Left ventricle myocardium inferior (tissue), 1 donor: ENCODE data around the gene KCNT2. TPM values are rescaled to one million over a fixed set of nuclear protein-coding genes. Genes with fewer than 3 reads are reported as not detected.
A peak's percentile ranks its signal among the peaks of the same experiment; 100 is the strongest.

Source experiments
- DNase-seq: peaks from one replicate; pipeline ENCODE4 v3.0.0-alpha.2; 2020
- H3K27ac ChIP-seq: fragments of 200-600 bp; replicated peaks from 2 replicates; pipeline ENCODE4 v1.8.0; 2021
- H3K27me3 ChIP-seq: fragments of 200-600 bp; 2 replicates; pipeline ENCODE4 v1.8.0; 2021; ENCODE audit warnings: low read depth
- H3K36me3 ChIP-seq: fragments of 200-600 bp; 2 replicates; pipeline ENCODE4 v1.8.0; 2021
- H3K4me1 ChIP-seq: fragments of 200-600 bp; 2 replicates; pipeline ENCODE4 v1.8.0; 2021
- H3K4me3 ChIP-seq: fragments of 200-600 bp; 2 replicates; pipeline ENCODE4 v1.8.0; 2021; ENCODE audit warnings: mild to moderate bottlenecking, moderate library complexity
- H3K9me3 ChIP-seq: fragments of 200-600 bp; replicated peaks from 2 replicates; pipeline ENCODE4 v1.8.0; 2021
- intact Hi-C: fragments of 100-400 bp; cut with micrococcal nuclease; formaldehyde crosslinking; loops from one replicate; pipeline ENCODE4 v1.11.0; 2022
- total RNA-seq: library from RNA; stranded (reverse); fragmentation: NEBNext Ultra II Directional; extraction: Animal tissue kit (Norgen Biotek cat#: 25700); gene quantifications from one replicate; pipeline ENCODE4 v1.2.1, GENCODE V29; 2021
- TF ChIP-seq, protein P1 (sequence below): fragments of 200-600 bp; IDR thresholded peaks from 2 replicates; pipeline ENCODE4 v1.8.0; 2021; ENCODE audit warnings: antibody characterized with exemption, mild to moderate bottlenecking, borderline replicate concordance
- donor health status: DM: no; HTN: yes; CAD: no; lungs with severe emphysema.

KCNT2 gene
- total RNA-seq, 1 donor from 2014 or later: 0.60 TPM

DNA sequence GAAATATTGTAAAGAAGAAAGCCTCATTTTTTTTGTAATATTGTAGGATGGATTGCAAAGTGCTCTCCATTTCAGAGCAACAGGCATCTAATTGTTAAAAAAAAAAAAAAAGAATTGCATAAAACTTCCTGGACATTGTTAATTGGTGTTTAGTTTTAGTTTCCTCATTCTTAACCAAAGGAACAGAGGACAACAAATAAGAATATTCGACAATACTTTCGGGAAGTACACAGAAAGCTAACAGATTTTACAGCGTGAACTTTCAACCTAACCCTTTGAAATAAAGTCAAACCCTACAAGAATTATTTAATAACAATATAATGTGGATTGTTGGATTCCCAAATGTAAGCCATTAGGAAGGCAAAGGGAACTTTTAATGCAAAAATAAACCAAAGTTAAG is 284.4 kb downstream of the KCNT2 start:
- Histone ChIP-seq H3K4me1 (no peaks in the 10 kb centered on the region), H3K27me3 (no peaks in the 10 kb centered on the region), H3K9me3 (no peaks in the 10 kb centered on the region), H3K36me3 (no peaks in the 10 kb centered on the region), H3K27ac (no peak overlapping the region), H3K4me3 (no peak overlapping the region)
- TF ChIP-seq, protein P1, sequence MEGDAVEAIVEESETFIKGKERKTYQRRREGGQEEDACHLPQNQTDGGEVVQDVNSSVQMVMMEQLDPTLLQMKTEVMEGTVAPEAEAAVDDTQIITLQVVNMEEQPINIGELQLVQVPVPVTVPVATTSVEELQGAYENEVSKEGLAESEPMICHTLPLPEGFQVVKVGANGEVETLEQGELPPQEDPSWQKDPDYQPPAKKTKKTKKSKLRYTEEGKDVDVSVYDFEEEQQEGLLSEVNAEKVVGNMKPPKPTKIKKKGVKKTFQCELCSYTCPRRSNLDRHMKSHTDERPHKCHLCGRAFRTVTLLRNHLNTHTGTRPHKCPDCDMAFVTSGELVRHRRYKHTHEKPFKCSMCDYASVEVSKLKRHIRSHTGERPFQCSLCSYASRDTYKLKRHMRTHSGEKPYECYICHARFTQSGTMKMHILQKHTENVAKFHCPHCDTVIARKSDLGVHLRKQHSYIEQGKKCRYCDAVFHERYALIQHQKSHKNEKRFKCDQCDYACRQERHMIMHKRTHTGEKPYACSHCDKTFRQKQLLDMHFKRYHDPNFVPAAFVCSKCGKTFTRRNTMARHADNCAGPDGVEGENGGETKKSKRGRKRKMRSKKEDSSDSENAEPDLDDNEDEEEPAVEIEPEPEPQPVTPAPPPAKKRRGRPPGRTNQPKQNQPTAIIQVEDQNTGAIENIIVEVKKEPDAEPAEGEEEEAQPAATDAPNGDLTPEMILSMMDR: no peak
- intact Hi-C loops: no loop called here
- no peak for DNase-seq

DNA sequence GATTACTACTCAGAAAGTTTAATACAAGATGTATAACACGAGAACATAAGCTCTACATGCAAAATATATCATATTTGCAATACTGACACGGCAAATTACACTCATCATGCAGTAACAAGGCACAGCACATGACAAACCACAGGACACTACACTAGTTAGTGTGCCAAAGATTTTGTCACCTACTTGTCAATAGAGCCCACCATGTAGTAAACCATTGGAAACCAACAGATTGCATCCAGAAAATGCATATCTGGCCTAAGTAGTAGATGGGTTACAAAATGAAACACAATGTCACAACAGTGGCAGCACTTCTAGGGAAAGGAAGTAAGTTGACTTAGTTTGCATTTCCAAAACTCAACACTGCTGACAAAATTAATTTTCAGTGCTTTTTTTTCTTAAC is 288.9 kb downstream of the KCNT2 start:
- H3K27me3 ChIP-seq: no peaks in the 10 kb centered on the region
- DNase-seq: no peak
- H3K9me3 ChIP-seq: no peaks in the 10 kb centered on the region
- no peaks in the 10 kb centered on the region for H3K4me1 ChIP-seq
- H3K4me3 ChIP-seq: no peak overlapping the region
- H3K36me3 ChIP-seq: no peaks in the 10 kb centered on the region
- intact Hi-C loops: no loop called here
- TF ChIP-seq, protein P1: no peak
- no peak overlapping the region for H3K27ac ChIP-seq

DNA sequence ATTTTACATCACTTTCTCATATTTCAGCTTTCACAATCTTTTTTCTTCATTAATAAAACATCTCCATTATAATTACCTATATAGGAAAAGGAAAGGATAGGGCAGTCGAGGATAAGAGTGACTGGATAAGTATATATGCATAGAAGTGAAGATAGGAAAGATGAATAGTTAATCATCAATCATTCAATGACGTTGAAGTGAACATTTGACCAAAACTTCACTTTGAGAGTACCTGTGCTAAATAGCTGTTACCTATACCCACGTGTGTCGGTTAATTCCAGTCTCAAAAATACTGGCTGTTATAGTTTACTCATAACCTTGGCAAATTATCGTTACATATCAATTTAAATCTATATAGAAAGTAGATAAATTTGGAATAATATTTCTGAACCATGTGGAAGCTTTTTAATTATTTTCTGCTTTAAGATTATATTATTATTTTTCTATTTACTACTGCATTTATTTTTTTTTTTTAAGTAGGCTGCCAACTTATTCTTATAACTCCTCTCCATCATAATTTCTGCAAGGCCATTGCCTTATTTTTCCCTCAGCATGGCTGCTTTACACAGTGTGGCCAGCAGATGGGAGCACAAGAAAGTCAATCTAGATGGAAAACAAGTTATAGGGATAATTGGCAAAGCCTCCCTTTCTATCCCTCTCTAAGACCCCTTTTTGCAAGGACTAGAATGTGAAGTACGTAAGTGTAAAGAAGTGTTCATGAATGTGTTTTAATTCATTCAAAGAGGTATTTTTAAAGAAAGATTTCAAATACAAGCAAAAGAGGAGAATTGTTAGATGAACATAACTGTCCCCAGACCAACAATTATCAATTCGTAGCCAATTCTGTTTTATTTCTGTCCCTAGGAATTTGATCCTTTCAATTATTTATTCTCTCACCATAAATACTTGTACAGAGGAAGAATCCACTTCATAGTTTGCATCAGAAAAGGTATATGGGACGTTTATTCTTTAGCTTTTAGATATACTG is 290.4 kb downstream of the KCNT2 start:
- Histone ChIP-seq H3K36me3 (no peaks in the 10 kb centered on the region), H3K27ac (no peak overlapping the region), H3K27me3 (no peaks in the 10 kb centered on the region), H3K4me3 (no peak overlapping the region), H3K4me1 (no peaks in the 10 kb centered on the region), H3K9me3 (no peaks in the 10 kb centered on the region)
- intact Hi-C loops: no loop called here
- TF ChIP-seq, protein P1: peak; percentile 59
- DNase-seq: no peak

DNA sequence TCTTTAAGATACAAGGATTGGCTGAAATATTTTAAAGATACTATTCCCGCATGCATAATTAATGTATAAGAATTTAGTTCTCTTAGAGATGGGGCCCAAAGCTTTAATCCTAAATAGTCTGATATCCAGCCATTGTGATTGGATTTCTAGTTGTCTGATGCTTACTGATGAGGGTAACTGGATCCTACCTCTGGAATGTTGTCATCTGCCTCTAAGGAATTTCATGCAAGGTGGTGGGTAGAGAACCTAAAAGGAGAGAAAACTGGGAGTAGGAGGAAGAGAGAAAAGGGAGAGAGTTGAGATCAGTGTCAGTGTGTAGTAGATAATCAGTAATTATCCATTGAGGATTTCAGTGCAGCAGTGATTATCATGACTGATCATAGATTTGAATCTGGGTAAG is 295.5 kb downstream of the KCNT2 start:
- Histone ChIP-seq H3K9me3 (no peaks in the 10 kb centered on the region), H3K36me3 (no peaks in the 10 kb centered on the region), H3K27me3 (no peaks in the 10 kb centered on the region), H3K4me3 (no peak overlapping the region), H3K27ac (no peak overlapping the region), H3K4me1 (no peaks in the 10 kb centered on the region)
- intact Hi-C loops: no loop called here
- TF ChIP-seq, protein P1: no peak
- DNase-seq: no peak

DNA sequence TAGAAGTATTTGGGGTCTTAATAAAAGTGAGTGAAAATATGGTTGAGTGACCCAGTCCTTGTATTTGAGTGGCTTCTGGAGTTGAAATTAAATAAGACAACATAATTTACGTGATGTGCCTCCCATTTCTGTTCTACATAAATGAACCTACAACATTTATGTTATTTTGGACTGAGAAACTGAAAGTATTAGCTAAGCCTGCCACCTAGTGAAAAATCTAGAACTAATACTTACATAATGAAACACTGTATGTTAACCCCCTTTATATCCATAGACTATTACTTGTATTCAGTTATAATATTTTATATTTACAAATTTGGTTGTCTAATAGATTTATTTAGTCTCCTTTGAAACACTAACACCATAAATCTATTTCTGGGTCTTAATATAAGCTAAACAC is 298.9 kb downstream of the KCNT2 start:
- Histone ChIP-seq H3K27ac (no peak overlapping the region), H3K4me3 (no peak overlapping the region), H3K4me1 (no peaks in the 10 kb centered on the region), H3K27me3 (no peaks in the 10 kb centered on the region), H3K36me3 (no peaks in the 10 kb centered on the region), H3K9me3 (no peaks in the 10 kb centered on the region)
- TF ChIP-seq, protein P1: peak; percentile 43
- intact Hi-C loops: no loop called here
- no peak for DNase-seq
